ENCODE results near the gene PLEKHA7.
"Not testable (repeated sequence)": the region's sequence is repeated elsewhere in the genome, so short reads cannot be mapped to it uniquely, and the experiment has no call there.

PLEKHA7 gene

GRCh38 chr11:16976379-16976778 lies 37.8 kb downstream of the PLEKHA7 start:
- Histone ChIP-seq H3K9ac (ENCODE audit: low read depth, low read length) (no peak overlapping the region), H3K4me3 (ENCODE audit: low read length) (no peak overlapping the region), H3K36me3 (ENCODE audit: insufficient read depth, low read length) (no peaks in the 10 kb centered on the region), H3K9me3 (ENCODE audit: insufficient read depth, low read depth, low read length) (no peaks in the 10 kb centered on the region), H3K4me1 (ENCODE audit: insufficient read depth, low read length) (peaks cover 20% of the 10 kb centered on the region; the same call in 1 of the 2 replicates), H3K27ac (ENCODE audit: low read depth, low read length) (no peak overlapping the region), H3K27me3 (ENCODE audit: insufficient read depth, low read length) (no peaks in the 10 kb centered on the region)
- WGBS = 73% methylated on average over 5 of the region's 5 CpGs

DNA sequence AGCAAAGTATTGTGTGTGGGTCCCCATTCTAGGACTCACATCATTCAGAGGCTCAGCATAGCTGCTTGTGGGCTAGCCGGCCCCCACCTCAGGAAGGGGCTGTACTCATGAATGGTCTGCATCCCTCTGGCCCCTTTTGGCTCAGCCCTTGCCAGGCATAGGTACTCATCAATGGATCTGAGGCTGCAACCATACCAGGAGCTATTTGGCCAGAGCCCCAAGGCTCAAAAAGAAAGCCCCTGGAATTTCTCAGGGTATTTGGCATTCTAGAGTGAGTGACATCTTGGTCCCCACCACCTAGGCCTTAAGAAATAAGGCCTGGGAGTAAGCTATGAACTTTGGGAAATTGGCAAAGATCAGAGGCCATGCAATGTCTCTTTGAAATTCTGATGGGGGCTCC lies 38.3 kb downstream of the PLEKHA7 start:
- Histone ChIP-seq H3K27ac (ENCODE audit: low read depth, low read length) (no peak overlapping the region), H3K36me3 (ENCODE audit: insufficient read depth, low read length) (no peaks in the 10 kb centered on the region), H3K4me1 (ENCODE audit: insufficient read depth, low read length) (peaks cover 16% of the 10 kb centered on the region; the same call in 1 of the 2 replicates), H3K9ac (ENCODE audit: low read depth, low read length) (no peak overlapping the region), H3K4me3 (ENCODE audit: low read length) (no peak overlapping the region), H3K27me3 (ENCODE audit: insufficient read depth, low read length) (no peaks in the 10 kb centered on the region), H3K9me3 (ENCODE audit: insufficient read depth, low read depth, low read length) (no peaks in the 10 kb centered on the region)
- WGBS = 82% methylated on average over 1 of the region's 1 CpG

- H3K9me3 ChIP-seq (ENCODE audit: insufficient read depth, low read depth, low read length) = no peaks in the 10 kb centered on the region
- H3K4me3 ChIP-seq (ENCODE audit: low read length) = no peak overlapping the region
- H3K4me1 ChIP-seq (ENCODE audit: insufficient read depth, low read length) = peaks cover 14% of the 10 kb centered on the region; the same call in 1 of the 2 replicates
- no peak overlapping the region for H3K27ac ChIP-seq (ENCODE audit: low read depth, low read length)
- H3K27me3 ChIP-seq (ENCODE audit: insufficient read depth, low read length) = no peaks in the 10 kb centered on the region
- no peaks in the 10 kb centered on the region for H3K36me3 ChIP-seq (ENCODE audit: insufficient read depth, low read length)
- 93% methylated on average over 3 of the region's 3 CpGs for WGBS
- H3K9ac ChIP-seq (ENCODE audit: low read depth, low read length) = no peak overlapping the region
Observed at GRCh38 chr11:16973338-16973964, 40.8 kb downstream of the PLEKHA7 start.

DNA sequence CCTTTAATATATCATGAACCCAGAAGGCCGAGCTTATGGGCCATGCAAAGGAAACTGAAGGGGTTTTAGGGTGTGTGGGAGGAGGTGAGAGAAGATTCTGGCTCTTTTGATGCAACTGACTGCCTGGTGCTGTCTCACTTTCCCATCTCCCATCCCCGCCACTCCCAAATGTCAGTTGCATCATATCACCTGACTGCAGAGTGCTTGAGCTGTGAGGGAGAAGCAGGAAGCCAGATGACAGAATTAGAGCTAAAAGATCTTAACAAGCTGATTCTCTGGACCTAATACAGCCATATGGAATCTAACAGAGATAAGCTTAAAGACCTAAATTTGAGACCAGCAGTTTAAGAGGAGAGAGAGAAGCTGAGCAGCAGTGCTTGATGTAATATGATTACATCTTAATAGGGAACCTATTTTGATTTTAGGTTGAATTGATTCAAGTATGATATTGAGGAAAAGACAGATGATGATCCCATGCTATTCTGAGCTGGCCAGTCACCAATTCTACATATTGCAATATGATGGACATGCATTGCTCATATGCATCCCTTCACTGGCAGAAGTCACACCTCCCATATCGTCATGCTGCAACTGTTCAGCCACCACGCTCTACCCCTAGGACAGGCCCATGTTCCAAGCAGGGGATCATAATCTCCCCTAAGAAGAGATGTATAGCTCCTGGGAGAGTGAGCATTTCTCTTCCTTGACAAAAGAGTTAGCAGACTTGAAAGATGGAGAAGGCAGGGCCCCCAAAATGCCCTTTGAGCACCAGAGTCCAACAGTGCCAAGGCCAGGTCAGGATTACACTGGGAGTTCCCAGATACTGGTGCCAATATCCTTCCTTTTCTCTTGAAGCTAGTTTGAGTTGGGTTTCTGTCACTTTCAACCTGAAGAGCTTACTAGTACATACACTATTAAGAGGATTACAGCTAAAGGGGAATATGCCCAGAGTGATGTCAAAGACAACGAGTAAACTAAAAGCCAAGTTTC lies 44.9 kb downstream of the PLEKHA7 start:
- H3K9me3 ChIP-seq (ENCODE audit: insufficient read depth, low read depth, low read length) = no peaks in the 10 kb centered on the region
- no peaks in the 10 kb centered on the region for H3K27me3 ChIP-seq (ENCODE audit: insufficient read depth, low read length)
- H3K4me1 ChIP-seq (ENCODE audit: insufficient read depth, low read length) = no peaks in the 10 kb centered on the region; the same call in 1 of the 2 replicates
- no peaks in the 10 kb centered on the region for H3K36me3 ChIP-seq (ENCODE audit: insufficient read depth, low read length)
- no peak overlapping the region for H3K27ac ChIP-seq (ENCODE audit: low read depth, low read length)
- H3K4me3 ChIP-seq (ENCODE audit: low read length) = no peak overlapping the region
- 75% methylated on average over 5 of the region's 5 CpGs for WGBS
- no peak overlapping the region for H3K9ac ChIP-seq (ENCODE audit: low read depth, low read length)

DNA sequence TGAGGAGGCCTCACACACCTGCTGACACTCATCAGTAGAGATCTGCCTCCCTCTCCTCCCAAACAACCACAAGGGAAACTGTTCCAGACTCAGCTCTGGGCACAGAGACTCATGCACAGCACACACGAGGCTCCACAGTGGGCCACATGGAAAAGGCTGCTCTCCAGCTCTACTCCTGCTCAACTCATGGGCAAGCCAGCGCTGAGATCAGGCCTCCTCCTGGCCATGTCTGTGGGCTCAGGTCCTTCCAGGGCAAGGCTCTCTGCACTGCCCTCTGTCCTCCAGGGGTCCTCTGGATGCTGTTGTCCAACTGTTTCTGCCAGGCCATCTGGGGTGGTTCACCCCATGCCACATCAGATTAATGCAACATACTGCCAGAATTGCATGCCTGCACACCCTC lies 46.0 kb downstream of the PLEKHA7 start:
- H3K9ac ChIP-seq (ENCODE audit: low read depth, low read length) = no peak overlapping the region
- H3K27ac ChIP-seq (ENCODE audit: low read depth, low read length) = no peak overlapping the region
- H3K36me3 ChIP-seq (ENCODE audit: insufficient read depth, low read length) = no peaks in the 10 kb centered on the region
- WGBS = 90% methylated on average over 2 of the region's 2 CpGs
- no peaks in the 10 kb centered on the region; the same call in 1 of the 2 replicates for H3K4me1 ChIP-seq (ENCODE audit: insufficient read depth, low read length)
- H3K27me3 ChIP-seq (ENCODE audit: insufficient read depth, low read length) = no peaks in the 10 kb centered on the region
- H3K4me3 ChIP-seq (ENCODE audit: low read length) = no peak overlapping the region
- no peaks in the 10 kb centered on the region for H3K9me3 ChIP-seq (ENCODE audit: insufficient read depth, low read depth, low read length)

GRCh38 chr11:16966930-16967671 lies 47.1 kb downstream of the PLEKHA7 start:
- WGBS = 91% methylated on average over 6 of the region's 6 CpGs
- Histone ChIP-seq H3K9me3 (ENCODE audit: insufficient read depth, low read depth, low read length) (no peaks in the 10 kb centered on the region), H3K27ac (ENCODE audit: low read depth, low read length) (no peak overlapping the region), H3K36me3 (ENCODE audit: insufficient read depth, low read length) (no peaks in the 10 kb centered on the region), H3K4me3 (ENCODE audit: low read length) (no peak overlapping the region), H3K27me3 (ENCODE audit: insufficient read depth, low read length) (no peaks in the 10 kb centered on the region), H3K9ac (ENCODE audit: low read depth, low read length) (no peak overlapping the region), H3K4me1 (ENCODE audit: insufficient read depth, low read length) (no peaks in the 10 kb centered on the region; the same call in 1 of the 2 replicates)

DNA sequence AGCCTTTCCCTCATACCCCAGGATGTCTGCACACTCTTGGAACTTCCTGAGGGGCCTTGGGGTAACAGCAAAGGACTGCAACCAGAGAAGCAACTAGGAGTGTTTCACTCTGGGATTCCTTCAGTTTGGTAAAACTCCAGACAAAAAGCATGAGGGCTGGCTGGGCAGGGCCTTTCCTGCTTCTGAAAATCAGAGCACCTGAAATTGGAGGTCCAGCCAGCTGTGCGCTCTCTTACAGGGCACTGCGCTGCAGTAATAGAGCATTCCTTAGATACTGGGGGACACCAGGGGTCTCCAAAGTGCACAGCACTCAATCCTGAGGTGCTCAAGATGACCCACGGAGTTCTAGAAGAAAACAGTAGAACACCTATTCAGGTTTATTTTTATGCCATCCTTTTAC lies 49.7 kb downstream of the PLEKHA7 start:
- WGBS = 89% methylated on average over 3 of the region's 3 CpGs
- H3K36me3 ChIP-seq (ENCODE audit: insufficient read depth, low read length) = no peaks in the 10 kb centered on the region
- no peaks in the 10 kb centered on the region for H3K9me3 ChIP-seq (ENCODE audit: insufficient read depth, low read depth, low read length)
- H3K9ac ChIP-seq (ENCODE audit: low read depth, low read length) = no peak overlapping the region
- H3K27ac ChIP-seq (ENCODE audit: low read depth, low read length) = no peak overlapping the region
- H3K27me3 ChIP-seq (ENCODE audit: insufficient read depth, low read length) = no peaks in the 10 kb centered on the region
- H3K4me3 ChIP-seq (ENCODE audit: low read length) = no peak overlapping the region
- peaks cover 1% of the 10 kb centered on the region for H3K4me1 ChIP-seq (ENCODE audit: insufficient read depth, low read length)

GRCh38 chr11:16963316-16963876 lies 50.8 kb downstream of the PLEKHA7 start:
- no peak overlapping the region for H3K9ac ChIP-seq (ENCODE audit: low read depth, low read length)
- 76% methylated on average over 3 of the region's 3 CpGs for WGBS
- H3K27me3 ChIP-seq (ENCODE audit: insufficient read depth, low read length) = no peaks in the 10 kb centered on the region
- H3K4me1 ChIP-seq (ENCODE audit: insufficient read depth, low read length) = peaks cover 10% of the 10 kb centered on the region
- no peaks in the 10 kb centered on the region for H3K9me3 ChIP-seq (ENCODE audit: insufficient read depth, low read depth, low read length)
- H3K4me3 ChIP-seq (ENCODE audit: low read length) = no peak overlapping the region
- no peaks in the 10 kb centered on the region for H3K36me3 ChIP-seq (ENCODE audit: insufficient read depth, low read length)
- no peak overlapping the region for H3K27ac ChIP-seq (ENCODE audit: low read depth, low read length)

- H3K27ac ChIP-seq (ENCODE audit: low read depth, low read length); H3K9ac ChIP-seq (ENCODE audit: low read depth, low read length); H3K36me3 ChIP-seq (ENCODE audit: insufficient read depth, low read length); H3K9me3 ChIP-seq (ENCODE audit: insufficient read depth, low read depth, low read length); H3K4me3 ChIP-seq (ENCODE audit: low read length); H3K4me1 ChIP-seq (ENCODE audit: insufficient read depth, low read length); H3K27me3 ChIP-seq (ENCODE audit: insufficient read depth, low read length): not testable (repeated sequence)
Observed at GRCh38 chr11:16962589-16962988, 51.6 kb downstream of the PLEKHA7 start.

- Histone ChIP-seq H3K36me3 (ENCODE audit: insufficient read depth, low read length) (no peaks in the 10 kb centered on the region), H3K4me1 (ENCODE audit: insufficient read depth, low read length) (peaks cover 13% of the 10 kb centered on the region), H3K9me3 (ENCODE audit: insufficient read depth, low read depth, low read length) (no peaks in the 10 kb centered on the region), H3K9ac (ENCODE audit: low read depth, low read length) (no peak overlapping the region), H3K27ac (ENCODE audit: low read depth, low read length) (no peak overlapping the region), H3K4me3 (ENCODE audit: low read length) (no peak overlapping the region), H3K27me3 (ENCODE audit: insufficient read depth, low read length) (no peaks in the 10 kb centered on the region)
- 85% methylated on average over 5 of the region's 5 CpGs for WGBS
Observed at GRCh38 chr11:16962146-16962545, 52.1 kb downstream of the PLEKHA7 start.

- H3K4me1 ChIP-seq (ENCODE audit: insufficient read depth, low read length) = peaks cover 23% of the 10 kb centered on the region
- no peak overlapping the region for H3K9ac ChIP-seq (ENCODE audit: low read depth, low read length)
- H3K9me3 ChIP-seq (ENCODE audit: insufficient read depth, low read depth, low read length) = no peaks in the 10 kb centered on the region
- H3K36me3 ChIP-seq (ENCODE audit: insufficient read depth, low read length) = no peaks in the 10 kb centered on the region
- H3K27me3 ChIP-seq (ENCODE audit: insufficient read depth, low read length) = no peaks in the 10 kb centered on the region
- WGBS = 84% methylated on average over 5 of the region's 5 CpGs
- H3K4me3 ChIP-seq (ENCODE audit: low read length) = no peak overlapping the region
- H3K27ac ChIP-seq (ENCODE audit: low read depth, low read length) = no peak overlapping the region
Observed at GRCh38 chr11:16960250-16960649, 54.0 kb downstream of the PLEKHA7 start.
